H1 (cell line): ENCODE data around the gene HDHD5.

Source experiments
- BCL11A ChIP-seq, 2 experiments: IDR thresholded peaks; one replicate each; pipeline ENCODE4 v1.6.1; 2011; ENCODE audit warnings: low read depth in 2 of 2, low read length in 2 of 2, mild to moderate bottlenecking in 2 of 2
- EZH2 ChIP-seq: fragments of 200-600 bp; sonication (generic); IDR thresholded peaks from 2 replicates; pipeline ENCODE4 v1.7.1; 2012; ENCODE audit warnings: low read depth, mild to moderate bottlenecking, moderate library complexity, low read length, inconsistent platforms; ENCODE audit not compliant: severe bottlenecking
- FOSL1 ChIP-seq: IDR thresholded peaks from 2 replicates; pipeline ENCODE4 v1.6.1; 2011; ENCODE audit warnings: mild to moderate bottlenecking, low read depth, low read length, moderate library complexity; ENCODE audit not compliant: insufficient read depth
- GABPA ChIP-seq: IDR thresholded peaks from 2 replicates; pipeline ENCODE4 v1.6.1; 2011; ENCODE audit warnings: mild to moderate bottlenecking, low read length, moderate library complexity, borderline replicate concordance; ENCODE audit not compliant: insufficient read depth
- KDM5A ChIP-seq: fragments of 200-600 bp; IDR thresholded peaks from 2 replicates; pipeline ENCODE4 v1.7.1; 2012; ENCODE audit warnings: mild to moderate bottlenecking, low read length, inconsistent platforms, mixed read lengths
- POLR2A ChIP-seq, 2 experiments: IDR thresholded peaks; 1 replicate in 1 of 2; 2 replicates in 1 of 2; pipeline ENCODE4 v1.6.1; 2011; ENCODE audit warnings: low read depth in 2 of 2, low read length in 2 of 2, mild to moderate bottlenecking in 2 of 2; ENCODE audit errors: control extremely low read depth in 1 of 2
- SIN3A ChIP-seq, 2 experiments: IDR thresholded peaks in 1 of 2; conservative IDR thresholded peaks in 1 of 2; 2 replicates each; pipeline ENCODE4 v1.6.1; 2011 to 2012; ENCODE audit warnings: low read length in 2 of 2, improper control_type of control experiment in 1 of 2, low read depth in 1 of 2, mild to moderate bottlenecking in 1 of 2
- SRF ChIP-seq: IDR thresholded peaks from 2 replicates; pipeline ENCODE4 v1.6.1; 2011; ENCODE audit warnings: mild to moderate bottlenecking, low read depth, low read length, moderate library complexity
- TAF1 ChIP-seq: IDR thresholded peaks from 2 replicates; pipeline ENCODE4 v1.6.1; 2011; ENCODE audit warnings: mild to moderate bottlenecking, low read depth, low read length
- TAF7 ChIP-seq: optimal IDR thresholded peaks from 2 replicates; pipeline ENCODE3; 2011; ENCODE audit warnings: low read depth, mild to moderate bottlenecking, inconsistent platforms, low read length, moderate library complexity, borderline replicate concordance
- TF ChIP-seq, protein P1 (sequence below), 3 experiments: IDR thresholded peaks; 1 replicate in 2 of 3; 2 replicates in 1 of 3; pipeline versions ENCODE4 v1.5.1 to v1.6.1; 2011; ENCODE audit warnings: low read length in 3 of 3, mild to moderate bottlenecking in 3 of 3, inconsistent platforms in 2 of 3, low read depth in 1 of 3, moderate library complexity in 1 of 3; ENCODE audit not compliant: insufficient read depth in 1 of 3; ENCODE audit errors: control extremely low read depth in 1 of 3

GRCh38 chr22:17100621-17101020, 58.5 kb downstream of the HDHD5 start:
- TF ChIP-seq TAF7 (no peak), POLR2A (IDR thresholded peaks at IDR 0.05; ENCODE audit: control extremely low read depth in 1 of 2, low read depth in 2 of 2, low read length in 2 of 2) (no peak), SIN3A (conservative IDR thresholded peaks at IDR 0.05 in 1 of 2, IDR thresholded peaks at IDR 0.05 in 1 of 2; ENCODE audit: low read depth in 1 of 2, low read length in 2 of 2) (no peak), EZH2 (no peak), SRF (no peak), KDM5A (no peak), BCL11A (IDR thresholded peaks at IDR 0.05; ENCODE audit: low read depth in 2 of 2, low read length in 2 of 2) (no peak), FOSL1 (no peak), GABPA (no peak), TAF1 (no peak)
- TF ChIP-seq, protein P1, sequence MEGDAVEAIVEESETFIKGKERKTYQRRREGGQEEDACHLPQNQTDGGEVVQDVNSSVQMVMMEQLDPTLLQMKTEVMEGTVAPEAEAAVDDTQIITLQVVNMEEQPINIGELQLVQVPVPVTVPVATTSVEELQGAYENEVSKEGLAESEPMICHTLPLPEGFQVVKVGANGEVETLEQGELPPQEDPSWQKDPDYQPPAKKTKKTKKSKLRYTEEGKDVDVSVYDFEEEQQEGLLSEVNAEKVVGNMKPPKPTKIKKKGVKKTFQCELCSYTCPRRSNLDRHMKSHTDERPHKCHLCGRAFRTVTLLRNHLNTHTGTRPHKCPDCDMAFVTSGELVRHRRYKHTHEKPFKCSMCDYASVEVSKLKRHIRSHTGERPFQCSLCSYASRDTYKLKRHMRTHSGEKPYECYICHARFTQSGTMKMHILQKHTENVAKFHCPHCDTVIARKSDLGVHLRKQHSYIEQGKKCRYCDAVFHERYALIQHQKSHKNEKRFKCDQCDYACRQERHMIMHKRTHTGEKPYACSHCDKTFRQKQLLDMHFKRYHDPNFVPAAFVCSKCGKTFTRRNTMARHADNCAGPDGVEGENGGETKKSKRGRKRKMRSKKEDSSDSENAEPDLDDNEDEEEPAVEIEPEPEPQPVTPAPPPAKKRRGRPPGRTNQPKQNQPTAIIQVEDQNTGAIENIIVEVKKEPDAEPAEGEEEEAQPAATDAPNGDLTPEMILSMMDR (IDR thresholded peaks at IDR 0.05; ENCODE audit: control extremely low read depth in 1 of 3, insufficient read depth in 1 of 3, low read depth in 1 of 3, low read length in 3 of 3) = no peak
